HEK293 (cell line): ENCODE data around the gene SLC6A16.

Source experiments
- CTCF ChIA-PET: fragments of 350-600 bp; formaldehyde crosslinking; extraction: SDS; loops from one replicate; lab custom pipeline; 2021; ENCODE audit warnings: antibody characterized with exemption; lab: Yijun Ruan, JAX
- POLR2A ChIA-PET: fragments of 300-600 bp; formaldehyde crosslinking; extraction: SDS; loops from one replicate; lab custom pipeline; 2020; ENCODE audit warnings: antibody characterized with exemption, inconsistent platforms; lab: Yijun Ruan, JAX
- H3K27ac ChIP-seq: fragments of 200-500 bp; sonication (Bioruptor generic); 2 replicates; pipeline ENCODE4 v1.5.1; 2014; ENCODE audit warnings: low read depth, low read length, control low read depth, inconsistent platforms; ENCODE audit errors: extremely low read depth
- H3K36me3 ChIP-seq, 2 experiments: fragments of 200-500 bp in 1 of 2; sonication (Bioruptor generic) in 1 of 2; 1 replicate in 1 of 2; 2 replicates in 1 of 2; pipeline ENCODE4 v1.5.1; 2014 to 2017; ENCODE audit warnings: inconsistent platforms in 2 of 2, low read length in 2 of 2; ENCODE audit not compliant: control insufficient read depth in 2 of 2, insufficient read depth in 1 of 2
- H3K4me1 ChIP-seq: fragments of 200-500 bp; sonication (Bioruptor generic); 2 replicates; pipeline ENCODE4 v1.5.1; 2014; ENCODE audit warnings: mild to moderate bottlenecking, low read length, inconsistent platforms; ENCODE audit not compliant: control insufficient read depth, insufficient read depth
- H3K4me3 ChIP-seq: 2 replicates; pipeline ENCODE4 v1.5.1; 2011; ENCODE audit warnings: low read depth, mild to moderate bottlenecking, control low read depth, low read length, moderate library complexity
- H3K9me3 ChIP-seq: fragments of 200-500 bp; sonication (Bioruptor generic); 2 replicates; pipeline ENCODE4 v1.5.1; 2014; ENCODE audit warnings: low read depth, low read length, inconsistent platforms; ENCODE audit not compliant: control insufficient read depth, insufficient read depth
- EGR2 ChIP-seq: fragments of 450-650 bp; formaldehyde crosslinking; IDR thresholded peaks from 2 replicates; pipeline ENCODE4 v1.5.1; 2016; ENCODE audit warnings: low read depth, missing biosample characterization, missing genetic modification characterization
- FEZF1 ChIP-seq: fragments of 450-650 bp; formaldehyde crosslinking; IDR thresholded peaks from 2 replicates; pipeline ENCODE4 v1.5.1; 2016; ENCODE audit warnings: missing biosample characterization, missing genetic modification characterization
- HOXC10 ChIP-seq: sonication (generic); formaldehyde crosslinking; IDR thresholded peaks from 2 replicates; pipeline ENCODE4 v1.8.1; 2023; ENCODE audit warnings: mild to moderate bottlenecking, missing genetic modification reagents
- KLF1 ChIP-seq: fragments of 450-650 bp; formaldehyde crosslinking; IDR thresholded peaks from 2 replicates; pipeline ENCODE4 v1.5.1; 2016; ENCODE audit warnings: missing biosample characterization, missing genetic modification characterization
- MZF1 ChIP-seq: fragments of 450-650 bp; formaldehyde crosslinking; IDR thresholded peaks from 2 replicates; pipeline ENCODE4 v1.5.1; 2017; ENCODE audit warnings: missing biosample characterization, missing genetic modification characterization, borderline replicate concordance
- SCRT2 ChIP-seq: fragments of 450-650 bp; formaldehyde crosslinking; IDR thresholded peaks from 2 replicates; pipeline ENCODE4 v1.5.1; 2016; ENCODE audit warnings: missing biosample characterization, missing genetic modification characterization
- SP2 ChIP-seq: fragments of 450-650 bp; formaldehyde crosslinking; IDR thresholded peaks from 2 replicates; pipeline ENCODE4 v1.5.1; 2016; ENCODE audit warnings: missing biosample characterization, missing genetic modification characterization
- SP3 ChIP-seq: fragments of 450-650 bp; formaldehyde crosslinking; IDR thresholded peaks from 2 replicates; pipeline ENCODE4 v1.5.1; 2016; ENCODE audit warnings: missing biosample characterization, missing genetic modification characterization
- SP7 ChIP-seq: fragments of 450-650 bp; formaldehyde crosslinking; IDR thresholded peaks from 2 replicates; pipeline ENCODE4 v1.5.1; 2016; ENCODE audit warnings: missing biosample characterization, missing genetic modification characterization
- ZBTB10 ChIP-seq: fragments of 450-650 bp; formaldehyde crosslinking; IDR thresholded peaks from 2 replicates; pipeline ENCODE4 v1.5.1; 2016; ENCODE audit warnings: missing biosample characterization, missing genetic modification characterization
- ZFHX2 ChIP-seq: fragments of 450-650 bp; formaldehyde crosslinking; conservative IDR thresholded peaks from 2 replicates; pipeline ENCODE4 v1.5.1; 2016; ENCODE audit warnings: missing biosample characterization, missing genetic modification characterization
- ZIC2 ChIP-seq: fragments of 450-650 bp; formaldehyde crosslinking; IDR thresholded peaks from 2 replicates; pipeline ENCODE4 v1.5.1; 2016; ENCODE audit warnings: missing biosample characterization, missing genetic modification characterization
- ZNF140 ChIP-seq: fragments of 450-650 bp; formaldehyde crosslinking; IDR thresholded peaks from 2 replicates; pipeline ENCODE4 v1.5.1; 2016; ENCODE audit warnings: missing biosample characterization, missing genetic modification characterization
- ZNF341 ChIP-seq: fragments of 450-650 bp; formaldehyde crosslinking; IDR thresholded peaks from 2 replicates; pipeline ENCODE4; 2016; ENCODE audit warnings: low read depth, missing biosample characterization, missing genetic modification characterization
- ZNF561 ChIP-seq: fragments of 450-650 bp; IDR thresholded peaks from 2 replicates; pipeline ENCODE4 v1.5.1; 2018; ENCODE audit warnings: missing biosample characterization, missing genetic modification characterization, borderline replicate concordance
- ZNF571 ChIP-seq: fragments of 450-650 bp; formaldehyde crosslinking; IDR thresholded peaks from 2 replicates; pipeline ENCODE4 v1.5.0; 2017; ENCODE audit warnings: missing biosample characterization, missing genetic modification characterization
- ZNF600 ChIP-seq: fragments of 450-650 bp; formaldehyde crosslinking; IDR thresholded peaks from 2 replicates; pipeline ENCODE4 v1.5.1; 2016; ENCODE audit warnings: missing biosample characterization, missing genetic modification characterization
- ZNF629 ChIP-seq: fragments of 450-650 bp; formaldehyde crosslinking; IDR thresholded peaks from 2 replicates; pipeline ENCODE4 v1.5.1; 2017; ENCODE audit warnings: missing biosample characterization, missing genetic modification characterization
- ZNF76 ChIP-seq: fragments of 450-650 bp; formaldehyde crosslinking; IDR thresholded peaks from 2 replicates; pipeline ENCODE4; 2016; ENCODE audit warnings: low read depth, missing biosample characterization, missing genetic modification characterization, borderline replicate concordance
- TF ChIP-seq, protein P1 (sequence below): fragments of 450-650 bp; formaldehyde crosslinking; IDR thresholded peaks from 2 replicates; pipeline ENCODE4 v1.5.1; 2016; ENCODE audit warnings: missing biosample characterization, missing genetic modification characterization
- TF ChIP-seq, protein P2 (sequence below): fragments of 450-650 bp; formaldehyde crosslinking; IDR thresholded peaks from 2 replicates; pipeline ENCODE4 v1.5.1; 2016; ENCODE audit warnings: missing biosample characterization, missing genetic modification characterization

Gene SLC6A16

GRCh38 chr19:49340865-49341718, 16.1 kb upstream of the SLC6A16 start:
- ChIA-PET CTCF (interaction anchor here (1.4 to 1.8 kb wide), 2 partner anchors 13 to 40 kb away, joined by 6 to 7 read pairs; no protein-coding TSS in a partner anchor), POLR2A (interaction anchor here (1.1 kb wide), 1 partner anchor 26 kb away, joined by 6 read pairs; no protein-coding TSS in a partner anchor)
- H3K36me3 ChIP-seq = peaks cover 19 to 49% of the 10 kb centered on the region in 2 experiments
- peak overlapping the region; percentile 29; the same call in 1 of the 2 replicates for H3K27ac ChIP-seq
- no peak overlapping the region for H3K4me3 ChIP-seq
- H3K4me1 ChIP-seq = peaks cover 7% of the 10 kb centered on the region; the same call in 1 of the 2 replicates
- no peaks in the 10 kb centered on the region for H3K9me3 ChIP-seq
- TF ChIP-seq ZBTB10 (tag by site-specific recombination) (peak; percentile 50; the same call in 1 of the 2 replicates), SP7 (tag by site-specific recombination) (no peak)

DNA sequence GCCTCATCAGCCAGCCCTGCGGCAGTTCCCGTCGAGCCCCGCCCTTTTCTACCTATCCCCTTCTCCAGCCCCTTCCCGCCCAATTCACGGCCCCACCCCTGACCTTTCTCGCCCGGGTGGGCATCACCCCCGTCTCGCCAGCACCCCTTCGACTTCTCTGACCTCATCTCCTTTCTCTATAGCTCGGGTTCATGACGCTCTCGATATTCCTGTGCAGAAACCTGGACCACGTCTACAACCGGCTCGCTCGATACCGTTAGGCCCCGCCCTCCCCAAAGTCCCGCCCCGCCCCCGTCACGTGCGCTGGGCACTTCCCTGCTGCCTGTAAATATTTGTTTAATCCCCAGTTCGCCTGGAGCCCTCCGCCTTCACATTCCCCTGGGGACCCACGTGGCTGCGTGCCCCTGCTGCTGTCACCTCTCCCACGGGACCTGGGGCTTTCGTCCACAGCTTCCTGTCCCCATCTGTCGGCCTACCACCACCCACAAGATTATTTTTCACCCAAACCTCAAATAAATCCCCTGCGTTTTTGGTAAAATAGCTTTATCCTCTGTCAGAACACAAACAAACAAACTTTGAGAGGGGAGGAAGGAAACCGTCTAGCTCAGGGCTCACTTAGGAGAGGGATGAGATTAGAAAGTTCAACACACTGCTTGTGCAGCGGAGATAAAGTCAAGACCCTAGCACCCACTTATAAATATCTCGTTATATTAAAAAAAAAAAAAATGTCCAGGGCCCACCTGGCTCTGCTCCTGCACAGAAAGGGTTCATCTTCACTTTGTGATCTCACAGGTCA, 15.3 kb upstream of the SLC6A16 start:
- ChIA-PET CTCF (interaction anchor here (1.4 to 1.8 kb wide), 2 partner anchors 12 to 39 kb away, joined by 6 to 7 read pairs; no protein-coding TSS in a partner anchor), POLR2A (interaction anchor here (1.1 kb wide), 1 partner anchor 25 kb away, joined by 6 read pairs; no protein-coding TSS in a partner anchor)
- Histone ChIP-seq H3K4me3 (no peak overlapping the region), H3K27ac (peak overlapping the region; percentile 29; the same call in 1 of the 2 replicates), H3K4me1 (peaks cover 7% of the 10 kb centered on the region; the same call in 1 of the 2 replicates), H3K9me3 (no peaks in the 10 kb centered on the region), H3K36me3 (peaks cover 11 to 44% of the 10 kb centered on the region in 2 experiments)
- TF ChIP-seq ZNF561 (tag by site-specific recombination) = 0 out of 2 replicates have a peak, but pooled peaks have one; percentile 61
- no peak for TF ChIP-seq ZNF140 (tag by site-specific recombination)
- peak; percentile 51; the same call in 1 of the 2 replicates for TF ChIP-seq ZIC2 (tag by site-specific recombination)
- no peak for TF ChIP-seq ZNF571
- peak; percentile 83 for TF ChIP-seq EGR2 (tag by site-specific recombination)
- TF ChIP-seq KLF1 = peak; percentile 91
- TF ChIP-seq SCRT2 (tag by site-specific recombination) = peak; percentile 92; the same call in 1 of the 2 replicates
- TF ChIP-seq HOXC10 (CRISPR knock-in tag) = no peak
- TF ChIP-seq ZNF600 (tag by site-specific recombination) = 0 out of 2 replicates have a peak, but pooled peaks have one; percentile 12
- peak; percentile 60 for TF ChIP-seq SP3
- TF ChIP-seq MZF1 (tag by site-specific recombination) = peak; percentile 93
- peak; percentile 63 for TF ChIP-seq FEZF1
- TF ChIP-seq, protein P1, sequence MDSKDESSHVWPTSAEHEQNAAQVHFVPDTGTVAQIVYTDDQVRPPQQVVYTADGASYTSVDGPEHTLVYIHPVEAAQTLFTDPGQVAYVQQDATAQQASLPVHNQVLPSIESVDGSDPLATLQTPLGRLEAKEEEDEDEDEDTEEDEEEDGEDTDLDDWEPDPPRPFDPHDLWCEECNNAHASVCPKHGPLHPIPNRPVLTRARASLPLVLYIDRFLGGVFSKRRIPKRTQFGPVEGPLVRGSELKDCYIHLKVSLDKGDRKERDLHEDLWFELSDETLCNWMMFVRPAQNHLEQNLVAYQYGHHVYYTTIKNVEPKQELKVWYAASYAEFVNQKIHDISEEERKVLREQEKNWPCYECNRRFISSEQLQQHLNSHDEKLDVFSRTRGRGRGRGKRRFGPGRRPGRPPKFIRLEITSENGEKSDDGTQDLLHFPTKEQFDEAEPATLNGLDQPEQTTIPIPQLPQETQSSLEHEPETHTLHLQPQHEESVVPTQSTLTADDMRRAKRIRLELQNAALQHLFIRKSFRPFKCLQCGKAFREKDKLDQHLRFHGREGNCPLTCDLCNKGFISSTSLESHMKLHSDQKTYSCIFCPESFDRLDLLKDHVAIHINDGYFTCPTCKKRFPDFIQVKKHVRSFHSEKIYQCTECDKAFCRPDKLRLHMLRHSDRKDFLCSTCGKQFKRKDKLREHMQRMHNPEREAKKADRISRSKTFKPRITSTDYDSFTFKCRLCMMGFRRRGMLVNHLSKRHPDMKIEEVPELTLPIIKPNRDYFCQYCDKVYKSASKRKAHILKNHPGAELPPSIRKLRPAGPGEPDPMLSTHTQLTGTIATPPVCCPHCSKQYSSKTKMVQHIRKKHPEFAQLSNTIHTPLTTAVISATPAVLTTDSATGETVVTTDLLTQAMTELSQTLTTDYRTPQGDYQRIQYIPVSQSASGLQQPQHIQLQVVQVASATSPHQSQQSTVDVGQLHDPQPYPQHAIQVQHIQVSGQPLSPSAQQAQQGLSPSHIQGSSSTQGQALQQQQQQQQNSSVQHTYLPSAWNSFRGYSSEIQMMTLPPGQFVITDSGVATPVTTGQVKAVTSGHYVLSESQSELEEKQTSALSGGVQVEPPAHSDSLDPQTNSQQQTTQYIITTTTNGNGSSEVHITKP = peak; percentile 66
- peak; percentile 61; the same call in 1 of the 2 replicates for TF ChIP-seq SP7 (tag by site-specific recombination)
- TF ChIP-seq SP2 (tag by site-specific recombination) = peak; percentile 42
- TF ChIP-seq ZNF629 (tag by site-specific recombination) = 0 out of 2 replicates have a peak, but pooled peaks have one; percentile 26
- TF ChIP-seq, protein P2, sequence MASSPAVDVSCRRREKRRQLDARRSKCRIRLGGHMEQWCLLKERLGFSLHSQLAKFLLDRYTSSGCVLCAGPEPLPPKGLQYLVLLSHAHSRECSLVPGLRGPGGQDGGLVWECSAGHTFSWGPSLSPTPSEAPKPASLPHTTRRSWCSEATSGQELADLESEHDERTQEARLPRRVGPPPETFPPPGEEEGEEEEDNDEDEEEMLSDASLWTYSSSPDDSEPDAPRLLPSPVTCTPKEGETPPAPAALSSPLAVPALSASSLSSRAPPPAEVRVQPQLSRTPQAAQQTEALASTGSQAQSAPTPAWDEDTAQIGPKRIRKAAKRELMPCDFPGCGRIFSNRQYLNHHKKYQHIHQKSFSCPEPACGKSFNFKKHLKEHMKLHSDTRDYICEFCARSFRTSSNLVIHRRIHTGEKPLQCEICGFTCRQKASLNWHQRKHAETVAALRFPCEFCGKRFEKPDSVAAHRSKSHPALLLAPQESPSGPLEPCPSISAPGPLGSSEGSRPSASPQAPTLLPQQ = peak; percentile 31; the same call in 1 of the 2 replicates
- TF ChIP-seq ZNF76 (tag by site-specific recombination) = no peak
- TF ChIP-seq ZFHX2 (tag by site-specific recombination) = peak; percentile 94
- no peak for TF ChIP-seq ZNF341 (tag by site-specific recombination)
